NCI-H2081 (cell line): Measurements from ENCODE around the gene CFAP54.
A peak's percentile ranks its signal among the peaks of the same experiment; 100 is the strongest.

Experiments
- DNase-seq, 2 experiments: peaks; one replicate each; lab custom pipeline; 2025; lab: John Stamatoyannopoulos, UW

The CFAP54 gene

DNA sequence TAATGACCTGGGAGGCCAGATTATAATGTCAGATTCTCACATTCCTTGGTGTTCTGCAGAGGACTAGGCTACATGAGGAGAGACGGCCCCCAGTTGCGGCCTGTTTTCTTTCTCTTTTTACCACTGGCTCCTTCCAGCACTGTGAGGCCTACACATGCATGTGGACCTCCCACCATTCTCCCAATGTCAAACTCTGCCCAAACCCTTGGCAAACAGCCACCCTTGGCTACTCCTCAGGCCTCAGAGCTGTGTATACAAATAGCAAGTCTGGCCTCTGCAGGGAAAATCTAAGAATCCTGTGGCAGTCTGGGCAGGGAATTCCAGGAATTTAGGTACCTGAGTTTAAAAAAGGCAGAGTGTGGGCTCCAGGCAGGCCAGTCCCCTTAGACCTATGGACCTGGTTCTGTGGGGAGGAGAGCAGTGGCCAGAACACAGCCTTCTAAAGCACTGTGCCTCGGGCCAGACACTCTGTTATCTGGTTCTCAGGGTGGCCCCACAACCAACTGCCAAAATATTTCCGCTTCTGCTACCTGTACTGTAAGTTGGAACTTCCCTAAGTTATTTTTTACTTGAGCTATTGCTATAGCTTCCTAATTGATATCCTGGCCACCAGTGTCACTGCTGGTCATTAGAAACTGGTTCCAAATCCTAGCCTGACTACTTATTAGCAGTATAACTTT lies 397.8 kb downstream of the CFAP54 start:
- no peak for DNase-seq

DNA sequence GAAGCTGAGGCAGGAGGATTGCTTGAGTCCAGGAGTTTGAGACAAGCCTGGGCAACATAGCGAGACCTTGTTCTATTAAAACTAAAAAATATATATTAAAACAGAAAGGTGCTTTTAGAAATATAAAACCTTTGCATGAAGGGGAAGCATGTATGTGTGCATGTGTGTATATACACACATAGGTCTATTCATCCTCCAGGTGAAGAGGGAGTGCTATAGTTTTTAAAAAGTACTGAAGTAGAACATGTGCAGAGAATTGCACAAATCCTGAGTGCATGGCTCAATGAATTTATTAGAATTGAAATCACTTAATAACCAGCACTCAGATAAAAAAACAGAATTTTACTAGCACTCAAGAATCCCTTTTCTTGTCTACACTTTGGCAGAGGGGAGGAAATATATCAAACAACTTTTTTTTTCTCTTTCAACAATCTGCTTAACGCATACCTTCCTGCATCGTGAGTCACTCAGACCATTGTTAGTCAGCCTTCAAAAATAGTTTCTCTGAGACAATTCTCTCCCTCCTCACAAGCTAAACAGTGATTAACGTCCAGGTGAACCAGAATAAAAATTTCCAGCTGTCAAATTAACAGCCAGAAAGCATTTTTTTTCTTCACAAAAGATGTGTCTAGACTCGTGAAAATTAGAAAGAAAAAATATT lies 400.0 kb downstream of the CFAP54 start:
- no peak for DNase-seq

DNA sequence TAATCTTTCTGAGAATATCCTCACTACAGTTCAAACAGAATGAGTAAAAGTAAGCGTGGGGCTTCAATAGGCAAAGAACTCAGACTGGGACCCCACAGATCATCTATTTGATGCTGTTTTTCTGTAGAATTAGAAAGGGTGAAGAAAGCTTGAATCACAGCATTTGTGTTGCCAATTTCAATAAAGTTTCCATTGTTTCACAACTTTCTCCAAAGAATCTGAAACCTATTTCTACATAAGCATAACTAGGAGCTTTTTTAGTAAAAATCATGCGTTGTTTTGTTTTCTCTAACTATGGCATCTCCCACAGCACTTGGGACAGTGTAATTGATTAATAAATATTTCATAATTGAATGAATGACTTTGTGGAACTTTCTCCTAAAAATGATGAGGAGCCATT lies 401.0 kb downstream of the CFAP54 start:
- no peak for DNase-seq

- no peak for DNase-seq
These were observed 402.7 kb downstream of the CFAP54 start for GRCh38 chr12:96892104-96892503.

GRCh38 chr12:96897421-96897820 lies 408.0 kb downstream of the CFAP54 start:
- no peak for DNase-seq

- no peak for DNase-seq
These were observed 411.8 kb downstream of the CFAP54 start for GRCh38 chr12:96901175-96901574.

- DNase-seq: no peak
These were observed 412.7 kb downstream of the CFAP54 start for GRCh38 chr12:96902076-96902475.

- no peak for DNase-seq
These were observed 417.1 kb downstream of the CFAP54 start for GRCh38 chr12:96906498-96906848.

DNA sequence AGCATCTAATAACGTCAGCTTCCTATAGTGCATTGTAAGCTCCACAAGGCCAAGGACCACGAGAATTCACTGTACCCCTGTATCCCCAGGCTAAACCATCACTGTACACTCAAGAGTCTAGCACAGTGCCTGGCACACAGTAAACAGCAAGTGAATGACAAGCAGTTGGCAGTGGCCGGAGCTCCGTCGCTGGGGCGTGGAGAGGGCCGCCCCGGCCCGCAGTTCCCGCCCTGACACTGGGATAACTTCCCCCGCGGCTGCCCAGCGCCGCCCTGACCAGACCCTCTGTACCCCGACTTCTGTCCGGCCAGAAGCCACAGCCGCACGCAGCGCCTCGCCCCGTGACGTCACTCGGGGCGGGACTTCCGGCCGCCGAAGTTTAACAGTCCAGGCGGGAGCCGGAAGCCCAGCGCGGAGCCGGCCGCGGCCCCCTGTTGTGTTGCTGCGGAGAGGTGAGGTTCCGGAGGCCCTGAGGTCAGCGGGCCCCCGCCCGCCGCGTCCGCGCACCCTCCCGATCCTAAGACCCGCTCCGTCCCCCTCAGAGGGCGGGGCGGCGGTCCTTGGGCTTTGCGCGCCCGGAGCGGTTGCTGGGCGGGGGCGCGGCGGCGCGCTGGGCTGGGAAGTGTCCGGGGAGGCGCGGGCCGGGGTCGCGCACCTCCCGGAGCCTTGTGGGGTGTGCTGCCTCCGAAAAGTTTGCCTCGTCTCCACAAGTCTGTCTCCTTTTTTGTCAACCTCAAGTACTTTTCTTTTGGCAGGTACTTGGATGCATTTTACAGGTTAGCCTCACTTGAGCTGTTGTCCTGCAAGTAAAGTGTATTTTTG lies 417.7 kb downstream of the CFAP54 start, which contains the start of gene NEDD1:
Gene NEDD1 (plus strand): TSS at position 409 of the 822 bp plus-strand sequence. CDS start 2,503 bp downstream, outside the sequence.
- DNase-seq: peak; percentile 79 to 87

GRCh38 chr12:96907671-96908422 lies 418.5 kb downstream of the CFAP54 start:
- peak in 1 of 2 experiments; percentile 36 for DNase-seq

- DNase-seq: no peak
These were observed 419.0 kb downstream of the CFAP54 start for GRCh38 chr12:96908423-96908675.

- DNase-seq: no peak
These were observed 422.9 kb downstream of the CFAP54 start for GRCh38 chr12:96912261-96912660.

GRCh38 chr12:96912943-96913342 lies 423.6 kb downstream of the CFAP54 start:
- DNase-seq: no peak

- no peak for DNase-seq
These were observed 430.3 kb downstream of the CFAP54 start for GRCh38 chr12:96919510-96920210.
